Stimulated activated CD8-positive, alpha-beta memory T cell treated with anti-CD3 and anti-CD28 coated beads, Interleukin-12 subunit alpha, Interleukin-12 subunit beta, amount 100 ng/mL, for 1 hour (primary cell): ENCODE data around the gene HIVEP3.

Source experiments
- DNase-seq: peaks from one replicate; pipeline ENCODE4 v3.0.0-alpha.2; 2020; ENCODE audit warnings: low read depth

HIVEP3 gene

DNA sequence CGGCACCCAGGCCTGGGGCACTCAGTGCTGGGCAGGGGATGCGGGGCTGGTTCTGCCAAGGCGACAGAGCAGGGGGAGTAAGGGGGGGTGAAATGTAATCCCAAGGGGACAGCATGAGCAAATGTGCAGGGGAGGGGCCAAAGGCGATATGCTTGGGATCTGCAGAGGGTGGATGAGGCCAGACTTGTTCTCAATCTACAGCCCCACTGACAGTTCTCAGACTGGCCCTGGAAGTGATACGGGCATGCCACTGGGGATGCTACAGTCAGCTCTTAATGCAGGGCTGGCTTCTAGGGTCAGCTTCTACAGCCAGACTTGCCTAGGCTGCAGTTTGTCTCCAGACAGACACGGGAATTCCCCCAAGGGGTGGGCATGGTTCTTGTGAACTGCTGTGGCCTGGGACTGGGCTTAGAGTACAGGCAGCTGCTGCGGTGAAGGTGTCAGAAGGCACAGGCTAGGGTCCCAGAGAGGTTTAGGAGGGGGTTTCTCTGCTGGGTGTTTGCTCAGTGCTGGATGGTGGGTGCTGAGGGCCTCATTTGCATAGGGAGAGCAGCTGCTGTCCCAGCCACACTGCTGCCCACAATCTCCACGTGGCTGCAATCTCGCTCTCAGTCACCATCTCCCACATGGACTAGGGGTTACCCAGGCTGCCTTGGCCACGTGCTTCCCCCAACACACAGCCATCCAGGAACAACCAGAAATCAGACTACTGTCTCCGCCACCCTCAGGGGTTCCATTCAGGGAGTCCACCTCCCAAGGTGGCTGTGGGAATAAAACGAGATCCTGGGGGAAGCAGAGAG lies 190.1 kb downstream of the HIVEP3 start:
- no peak for DNase-seq

DNA sequence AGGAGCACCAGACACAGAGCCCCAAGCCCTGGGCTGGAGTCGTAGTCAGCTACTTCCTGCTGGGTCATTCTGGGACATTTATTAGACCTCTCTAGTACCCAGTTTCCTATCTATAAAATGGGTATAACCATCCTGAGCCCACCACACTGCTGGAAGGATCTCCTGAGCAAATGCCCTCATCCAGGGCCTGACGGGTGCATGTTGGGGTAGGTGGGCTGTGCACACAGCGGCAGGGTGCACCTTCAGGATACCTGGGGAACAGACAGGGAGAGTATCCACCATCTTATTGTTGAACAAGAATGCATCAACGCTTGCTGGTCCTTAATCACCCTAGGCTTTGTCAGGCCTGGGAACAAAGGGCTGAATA lies 191.0 kb downstream of the HIVEP3 start:
- no peak for DNase-seq

DNA sequence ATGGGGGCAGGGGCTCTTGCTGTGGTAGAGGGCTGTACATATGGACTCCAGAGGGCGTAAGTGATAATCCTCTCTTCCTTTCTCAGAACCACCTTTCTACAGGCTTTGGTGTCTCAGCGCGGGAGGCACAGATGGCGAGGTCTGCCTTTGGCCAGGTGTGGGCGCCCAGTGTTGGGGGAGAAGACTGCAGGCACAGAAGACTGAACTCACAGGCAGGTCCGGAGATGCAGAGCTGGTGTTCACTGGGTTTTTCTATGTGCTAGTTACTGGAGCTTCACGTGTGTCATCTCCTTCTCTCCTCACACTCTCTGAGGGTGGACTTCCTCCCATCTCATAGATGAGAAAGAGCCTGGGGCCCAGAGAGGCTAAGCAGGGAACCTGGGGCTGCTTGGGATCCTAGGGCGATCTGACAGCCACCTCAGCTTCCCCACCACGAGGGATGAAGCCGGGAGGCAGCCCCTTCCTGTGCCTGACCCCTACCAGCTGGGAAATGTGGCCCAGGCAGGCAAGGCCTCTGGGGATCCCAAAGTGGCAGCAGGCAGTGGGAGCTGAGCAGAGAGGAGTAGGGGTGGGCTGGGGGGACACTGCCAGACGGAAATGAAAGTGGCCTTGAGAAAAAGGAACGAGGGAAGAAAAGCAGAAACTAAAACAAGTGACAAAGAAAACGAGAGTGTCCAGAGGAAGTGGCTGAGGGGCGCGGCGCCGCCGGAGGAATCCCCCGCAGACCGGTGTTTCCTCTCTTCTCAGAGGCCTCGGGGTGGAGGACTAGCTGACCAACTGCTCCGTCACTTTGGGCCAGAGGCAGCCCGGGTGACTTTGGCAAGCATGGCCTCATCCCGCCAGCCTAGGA lies 191.6 kb downstream of the HIVEP3 start:
- no peak for DNase-seq

DNA sequence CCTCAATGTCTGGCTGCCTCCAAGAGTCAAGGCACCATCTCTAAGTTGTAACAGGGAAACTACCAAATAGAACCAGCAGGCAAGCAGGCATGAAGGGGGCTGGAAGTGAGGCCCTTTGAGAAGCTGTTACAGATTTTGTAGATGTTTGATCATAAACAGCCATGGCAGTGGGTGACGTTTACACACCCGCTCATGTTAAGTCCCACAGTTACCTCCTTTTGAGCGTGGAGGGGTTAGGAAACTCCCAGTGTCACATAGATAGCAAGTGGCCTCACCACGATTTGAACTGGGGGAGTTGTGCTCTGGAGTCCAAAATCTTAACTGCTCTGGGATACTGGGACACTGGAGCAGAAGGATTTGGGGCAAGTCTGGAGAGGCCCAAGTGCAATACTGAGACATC lies 192.4 kb downstream of the HIVEP3 start:
- DNase-seq = no peak

DNA sequence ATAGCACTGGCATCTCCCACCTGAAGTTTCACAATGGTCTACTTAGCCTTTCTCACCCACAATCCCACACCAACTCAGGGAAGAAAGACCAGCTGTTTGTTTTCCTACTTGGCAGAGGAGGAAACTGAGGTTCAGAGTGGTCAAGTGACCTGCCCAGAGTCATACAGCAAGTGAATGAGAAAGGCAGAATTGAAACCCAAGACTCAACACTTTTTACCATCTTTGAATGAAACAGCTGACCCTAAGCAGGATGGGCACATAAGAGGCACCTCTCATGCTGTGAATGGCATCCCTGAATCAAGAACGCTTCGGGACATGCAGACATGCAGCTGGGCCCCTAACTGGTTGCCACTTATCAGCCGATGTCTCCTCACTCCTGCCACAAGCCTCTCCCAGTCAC lies 193.8 kb downstream of the HIVEP3 start:
- no peak for DNase-seq

DNA sequence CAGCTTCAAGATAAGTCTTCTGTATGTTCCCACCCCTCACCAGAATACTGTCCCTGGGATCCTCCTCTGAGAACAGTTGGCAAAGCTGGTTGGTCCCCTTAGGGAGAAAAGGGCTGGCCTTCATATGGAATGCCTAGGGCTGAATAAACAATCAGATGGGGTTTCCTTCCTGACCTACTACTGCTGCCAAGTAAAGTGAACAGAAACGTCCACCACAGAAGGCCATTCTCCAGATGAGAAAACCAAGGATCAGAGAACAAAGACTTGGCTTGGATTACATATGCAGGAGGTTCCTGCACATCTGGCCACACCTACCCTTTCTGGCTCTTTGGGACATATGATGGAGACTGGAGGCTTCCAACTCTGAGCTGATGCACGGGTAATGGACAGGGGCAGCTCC lies 194.5 kb downstream of the HIVEP3 start:
- no peak for DNase-seq

DNA sequence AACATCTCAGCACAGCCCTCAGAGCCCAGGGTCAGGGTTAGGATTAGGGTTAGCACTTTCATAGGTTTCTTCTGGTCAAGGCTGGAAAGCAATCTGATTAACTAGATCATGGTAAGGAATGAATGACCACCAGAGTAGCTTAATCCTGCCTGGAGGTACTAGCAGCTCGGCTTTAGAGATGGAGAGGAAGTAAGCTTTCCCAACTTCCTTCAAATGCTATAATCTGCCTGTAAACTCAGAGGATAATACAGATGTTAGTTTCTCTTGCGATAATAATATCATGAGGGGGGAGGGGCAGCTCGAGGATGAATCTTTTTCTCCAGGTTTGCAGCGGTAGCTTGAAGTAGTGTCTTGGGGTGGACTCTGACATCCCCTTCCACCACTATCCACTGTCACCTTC lies 194.9 kb downstream of the HIVEP3 start:
- no peak for DNase-seq

DNA sequence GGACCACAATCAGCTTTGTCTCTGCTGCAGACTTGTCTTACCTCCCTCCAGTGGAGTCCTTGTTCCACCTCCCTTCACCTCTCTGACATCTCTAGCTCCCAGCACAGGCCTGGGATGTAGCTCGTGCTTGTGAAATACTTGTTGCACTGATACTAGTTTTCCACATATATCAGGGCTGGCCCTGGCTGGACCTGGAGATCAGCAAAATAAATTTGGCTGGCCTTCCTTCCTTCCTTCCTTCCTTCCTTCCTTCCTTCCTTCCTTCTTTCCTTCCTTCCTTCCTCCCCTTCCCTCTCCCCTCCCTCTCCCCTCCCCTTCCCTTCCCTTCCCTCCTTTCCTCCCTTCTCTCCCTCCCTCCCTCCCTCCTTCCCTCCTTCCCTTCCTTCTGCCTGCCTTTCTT lies 196.5 kb downstream of the HIVEP3 start:
- DNase-seq = no peak

DNA sequence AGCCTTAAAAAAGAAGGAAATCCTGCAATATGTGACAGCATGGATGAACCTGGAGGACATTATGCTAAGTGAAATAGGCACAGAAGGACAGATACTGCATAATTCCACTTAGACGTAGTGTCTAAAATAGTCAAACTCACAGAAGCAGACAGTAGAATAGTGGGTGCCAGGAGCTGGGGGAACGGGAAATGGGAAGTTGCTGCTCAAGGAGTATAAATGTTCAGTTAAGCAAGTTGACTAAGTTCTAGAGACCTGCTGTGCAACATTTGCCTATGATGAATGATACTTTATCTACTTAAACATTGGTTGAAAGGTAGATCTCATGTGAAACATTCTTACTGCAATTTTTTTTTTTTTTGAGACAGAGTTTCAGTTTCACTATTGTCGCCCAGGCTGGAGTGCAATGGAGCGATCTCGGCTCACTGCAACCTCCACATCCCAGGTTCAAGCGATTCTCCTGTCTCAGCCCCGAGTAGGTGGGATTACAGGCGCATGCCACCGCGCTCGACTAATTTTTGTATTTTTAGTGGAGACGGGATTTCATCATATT lies 197.8 kb downstream of the HIVEP3 start:
- DNase-seq = no peak

DNA sequence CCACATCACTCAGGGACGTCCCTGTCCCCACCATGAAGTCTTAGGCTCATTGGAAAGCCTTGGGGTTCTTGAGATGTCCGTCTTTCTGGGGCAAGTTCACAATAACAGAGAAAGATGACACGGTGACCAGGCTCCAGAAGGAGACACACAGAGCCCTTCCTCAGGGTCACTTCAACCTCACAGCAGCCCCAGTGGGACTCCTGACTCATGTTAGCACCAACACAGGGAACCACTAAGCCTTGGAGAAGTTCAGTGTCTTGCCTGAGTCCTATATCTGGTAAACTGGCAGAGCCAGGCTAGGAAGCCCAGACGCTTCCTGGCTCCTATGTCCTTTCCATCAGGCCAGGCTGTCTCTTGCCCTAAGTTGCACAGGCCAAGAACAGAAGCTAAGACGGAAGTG lies 199.1 kb downstream of the HIVEP3 start:
- no peak for DNase-seq

DNA sequence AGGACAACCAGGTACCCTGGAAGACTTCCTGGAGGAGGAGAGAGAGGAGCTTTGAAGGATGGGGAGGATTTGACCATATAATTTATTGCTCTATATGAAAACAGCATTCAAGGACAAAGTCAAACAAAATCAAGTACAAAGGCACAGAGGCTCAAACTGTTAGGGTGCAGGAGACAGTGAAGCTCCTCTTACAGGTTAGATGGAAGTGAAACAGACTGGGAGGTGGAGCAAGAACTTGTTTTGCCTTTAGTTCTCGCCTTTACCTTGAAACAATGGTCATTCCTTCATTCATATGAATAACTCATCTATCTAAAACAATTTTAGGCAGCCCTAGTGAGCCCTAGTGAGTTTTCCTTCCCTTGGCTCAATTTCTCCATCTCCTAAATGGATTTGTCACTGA lies 199.6 kb downstream of the HIVEP3 start:
- DNase-seq = no peak

DNA sequence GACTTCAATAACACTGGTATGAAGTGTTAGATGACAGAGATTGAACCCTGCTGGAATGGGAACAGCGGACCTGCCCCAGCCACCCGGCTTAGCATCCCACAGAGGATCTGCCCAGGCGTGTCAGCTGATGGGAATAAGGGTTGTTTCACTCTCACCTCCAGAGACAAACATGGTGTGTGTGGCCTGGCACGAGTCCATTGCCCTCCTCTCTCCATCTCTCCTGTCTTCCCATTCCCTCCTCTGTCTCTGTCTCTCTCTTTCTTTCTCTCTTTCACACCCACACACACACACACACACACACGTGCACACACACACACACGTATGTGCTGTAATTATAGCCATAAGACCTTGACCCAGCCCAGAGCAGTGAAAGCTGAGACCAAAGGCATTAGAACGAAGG lies 200.2 kb downstream of the HIVEP3 start:
- no peak for DNase-seq

DNA sequence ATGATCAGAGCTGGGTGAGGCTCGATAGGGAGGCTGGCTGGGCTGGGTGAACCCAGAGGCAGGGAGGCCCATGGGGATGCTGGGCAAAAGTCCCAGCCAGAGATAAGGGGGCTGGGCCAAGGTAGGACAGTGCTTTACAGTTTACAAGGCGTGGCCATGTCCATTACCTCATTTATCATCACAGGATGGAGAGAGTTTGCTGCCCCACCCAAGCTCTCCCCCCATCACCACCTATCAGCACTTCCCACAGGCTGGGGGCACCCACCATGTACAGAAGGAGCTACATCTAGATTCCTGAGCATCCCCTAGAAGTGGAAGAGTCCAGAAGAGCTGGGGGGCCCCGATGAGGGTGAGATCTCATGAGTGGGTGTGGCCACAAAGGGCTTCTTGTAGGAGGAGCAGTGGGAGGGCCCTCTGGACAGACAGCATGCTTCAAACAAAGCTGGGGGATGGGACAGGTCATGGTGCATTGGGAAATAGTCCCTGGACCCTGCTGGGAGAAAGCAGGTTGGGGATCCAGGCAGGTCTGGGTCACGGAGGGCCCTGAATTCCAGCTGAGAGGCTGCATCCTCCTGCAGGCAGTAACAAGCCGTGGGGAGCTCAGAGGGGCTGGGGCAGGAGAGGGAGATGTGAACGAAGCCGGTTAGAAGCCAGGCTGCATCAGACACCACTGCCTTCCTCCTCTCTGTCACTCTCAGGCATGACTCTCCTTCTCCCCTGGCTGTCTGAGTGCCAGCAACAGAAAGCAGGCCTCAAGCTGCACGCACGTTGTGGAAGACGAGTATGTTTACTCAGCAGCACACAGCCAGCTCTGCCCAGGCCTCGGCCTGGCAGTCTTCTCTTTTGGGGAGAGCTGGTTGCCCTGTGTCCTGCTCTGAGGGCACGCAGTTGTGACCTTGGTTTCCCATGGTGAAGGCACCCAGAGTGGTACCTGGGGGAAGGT lies 202.3 kb downstream of the HIVEP3 start:
- DNase-seq = no peak

DNA sequence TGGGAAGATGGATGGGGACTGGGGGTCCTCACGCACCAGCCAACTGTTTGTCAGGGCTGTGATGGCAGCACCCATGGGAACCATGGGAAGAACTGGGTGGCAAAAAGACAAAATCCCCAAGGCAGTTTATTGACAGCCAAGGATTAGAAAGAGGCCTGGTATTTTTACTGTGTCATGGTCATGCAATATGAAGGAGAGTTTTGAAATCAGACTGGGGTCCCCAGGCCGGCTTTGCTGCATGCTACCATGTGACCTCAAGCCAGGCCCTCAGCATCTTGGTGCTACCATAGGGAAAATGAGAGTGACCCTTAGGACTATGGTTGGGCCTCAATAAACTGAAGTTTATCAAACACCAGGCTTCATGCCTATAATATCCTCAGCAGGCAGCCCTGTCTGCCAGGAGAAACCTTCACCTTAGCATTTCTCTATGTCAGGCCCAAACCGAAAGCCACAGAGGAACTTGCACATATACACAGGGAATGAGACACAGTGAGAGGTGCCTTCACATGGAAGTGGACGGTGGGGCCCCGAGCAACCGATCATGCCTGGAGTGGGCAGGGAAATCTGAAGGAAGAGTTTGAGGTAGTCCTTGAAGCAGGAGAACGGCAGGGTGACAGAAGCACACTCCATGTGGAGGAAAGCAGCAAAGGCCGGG lies 203.2 kb downstream of the HIVEP3 start:
- no peak for DNase-seq

DNA sequence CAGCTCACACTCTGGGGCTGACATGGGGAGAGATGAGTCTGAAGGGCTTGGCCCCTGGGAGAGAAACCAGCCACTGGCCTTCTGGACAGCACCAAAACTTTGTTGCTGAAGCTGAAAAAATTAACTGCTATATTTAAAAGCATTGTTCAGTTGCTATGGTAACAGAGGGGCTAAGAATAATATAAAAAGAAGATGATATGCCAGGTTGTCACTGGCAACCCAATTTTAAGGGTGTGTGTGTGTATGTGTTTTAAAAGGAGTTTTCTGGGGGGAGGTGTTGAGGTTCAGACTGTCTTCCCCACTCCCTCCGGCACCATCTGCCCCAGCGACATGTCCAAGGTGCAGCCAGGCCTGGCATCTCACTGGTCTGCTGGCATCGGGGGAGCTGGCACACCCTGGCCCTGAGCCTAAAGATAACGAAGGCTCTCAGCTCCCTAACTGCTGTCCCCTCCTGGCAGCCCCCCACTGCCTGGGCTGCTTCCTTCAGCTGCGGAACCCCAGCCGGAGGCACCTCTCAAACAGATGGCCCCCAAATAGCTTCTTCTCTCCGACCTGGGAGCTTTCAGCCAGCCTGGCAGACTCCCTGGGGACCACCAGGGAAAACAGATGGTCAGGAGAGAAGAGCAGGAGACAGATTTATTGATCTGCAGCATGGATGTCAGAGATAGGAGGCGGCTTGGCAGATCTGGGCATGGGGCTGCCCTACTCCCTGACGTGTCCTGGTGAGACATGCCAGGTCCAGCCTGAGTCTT lies 203.9 kb downstream of the HIVEP3 start:
- no peak for DNase-seq

DNA sequence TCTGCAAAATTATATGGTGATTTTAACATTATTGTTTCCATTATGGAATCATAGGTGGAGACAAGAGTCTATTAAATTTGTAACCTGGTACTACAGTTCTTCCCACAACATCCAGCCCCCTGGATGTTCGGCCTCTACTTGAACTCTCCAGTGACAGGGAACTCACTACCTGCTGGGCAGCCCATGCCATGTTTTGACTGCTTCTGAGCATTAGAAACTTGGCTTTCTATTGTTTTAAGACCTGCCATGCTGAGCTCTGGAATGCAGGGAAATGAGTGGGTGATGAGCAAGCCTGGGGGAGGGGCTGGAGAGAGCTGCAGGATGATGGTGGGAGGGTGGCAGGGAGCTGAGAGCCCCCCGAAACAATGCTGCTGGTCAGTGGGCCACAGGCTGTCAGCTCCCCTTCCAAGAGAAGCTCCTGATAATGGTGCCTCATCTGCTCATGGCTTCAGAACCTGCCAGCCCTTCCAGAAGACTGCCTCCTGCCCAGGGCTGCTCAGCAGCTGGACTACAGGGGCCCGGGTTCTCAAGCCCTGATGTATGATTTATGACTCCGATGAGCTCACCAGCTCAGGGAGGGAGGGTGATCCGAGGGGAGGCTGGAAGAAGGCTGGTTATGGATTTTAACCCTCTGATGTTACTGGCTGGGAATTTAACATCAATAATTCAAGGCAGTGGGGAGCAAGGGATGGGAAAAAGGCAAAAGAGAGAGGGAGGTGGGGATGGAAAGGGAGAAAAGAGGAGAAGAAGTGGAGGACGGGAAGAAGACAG lies 205.0 kb downstream of the HIVEP3 start:
- DNase-seq = no peak

DNA sequence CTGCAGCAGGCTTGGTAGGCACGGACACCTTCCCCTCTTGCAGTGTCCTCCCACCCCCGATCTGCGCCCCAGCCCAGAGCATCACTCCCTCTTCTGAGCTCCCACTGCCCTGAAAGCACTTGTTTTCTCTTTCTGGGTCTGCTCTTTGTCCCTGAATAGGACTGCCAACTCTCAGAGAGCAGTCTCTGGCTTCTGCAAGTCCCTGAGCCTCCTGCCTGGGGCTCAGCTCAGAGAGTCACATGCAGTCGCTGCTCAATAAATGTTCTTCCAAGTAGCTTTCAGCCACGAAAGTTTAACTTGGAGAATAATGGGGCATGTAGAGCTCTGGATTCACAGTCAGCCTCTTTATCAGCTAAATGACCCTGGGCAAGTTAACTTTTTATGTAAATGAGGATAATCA lies 205.6 kb downstream of the HIVEP3 start:
- DNase-seq = no peak

DNA sequence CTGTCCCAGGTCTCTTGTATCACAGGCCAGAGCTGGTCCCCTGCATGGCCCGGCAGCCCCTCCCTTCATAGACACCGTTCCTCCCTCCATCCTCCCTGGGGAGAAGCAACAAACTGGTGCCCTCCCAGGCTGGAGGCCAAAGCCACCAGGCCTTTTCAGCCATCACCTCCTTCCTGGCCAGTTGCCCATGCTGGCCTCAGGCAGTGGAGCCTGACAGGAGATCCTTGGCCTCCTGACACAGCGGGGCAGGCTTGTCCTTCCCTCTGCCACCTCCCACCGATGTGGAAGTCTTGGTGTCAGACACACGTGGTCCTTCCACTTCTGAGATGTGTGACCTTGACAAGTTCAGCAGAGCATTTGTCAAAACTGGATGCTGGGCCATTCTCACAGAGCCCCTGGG lies 206.0 kb downstream of the HIVEP3 start:
- DNase-seq = no peak

DNA sequence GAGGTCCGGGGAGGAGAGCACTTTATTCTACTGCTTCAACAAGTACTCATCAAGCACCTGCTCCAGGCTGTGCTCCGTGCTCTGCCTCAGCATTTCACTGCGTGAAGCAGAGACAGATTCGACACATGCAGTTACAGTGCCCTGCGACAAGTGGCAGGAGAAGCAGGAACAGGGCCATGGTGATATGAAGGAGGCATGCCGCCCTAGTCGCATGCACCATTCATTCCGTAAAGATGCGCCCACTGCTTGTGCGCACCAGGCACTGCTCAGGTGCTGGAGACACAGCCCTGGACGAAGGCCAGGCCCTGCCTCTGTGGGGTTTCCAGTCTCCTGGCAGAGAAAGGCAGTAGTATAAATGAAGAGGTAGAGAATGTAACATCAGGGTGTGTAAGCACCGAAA lies 206.6 kb downstream of the HIVEP3 start:
- no peak for DNase-seq

DNA sequence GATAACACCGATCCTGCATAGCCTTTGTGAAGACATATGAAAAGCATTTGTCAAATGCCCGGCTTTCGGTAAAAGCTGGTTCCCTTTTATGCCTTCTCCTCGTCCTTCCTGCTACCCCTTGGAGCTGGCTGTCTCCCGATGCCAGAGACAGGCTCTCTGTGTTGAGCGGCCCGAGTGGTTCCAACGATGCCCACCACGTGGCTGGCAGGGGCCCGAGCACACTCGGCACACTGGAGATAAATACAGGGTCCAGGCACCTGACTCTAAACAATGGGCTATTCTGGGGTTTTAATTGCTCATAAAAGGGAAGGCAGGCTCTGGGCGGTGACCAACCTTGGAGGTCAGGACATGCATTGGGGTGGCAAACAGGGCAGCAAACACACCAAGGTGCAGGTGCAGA lies 207.1 kb downstream of the HIVEP3 start:
- DNase-seq = no peak
